Left lobe of liver (tissue), 2 donors: Measurements from ENCODE around the gene ABCB8. TPM values are rescaled to one million over a fixed set of nuclear protein-coding genes. Genes with fewer than 3 reads are reported as not detected.
A peak's percentile ranks its signal among the peaks of the same experiment; 100 is the strongest.
"Not testable (repeated sequence)": the region's sequence is repeated elsewhere in the genome, so short reads cannot be mapped to it uniquely, and the experiment has no call there.

ENCODE experiments used
- ATAC-seq: fragments of 200-7000 bp; cut with Tn5 transposase; one replicate; pipeline ENCODE4 v1.9.1; 2020; ENCODE audit warnings: mild to moderate bottlenecking, moderate library complexity
- DNase-seq: peaks from one replicate; pipeline ENCODE4 v3.0.0-alpha.2; 2020; ENCODE audit warnings: low spot score
- total RNA-seq: library from RNA; stranded (reverse); gene quantifications from one replicate; pipeline ENCODE4 v1.2.1, GENCODE V29; 2021
- donor health status: DM: no; HTN: no; CAD: no; lungs with moderate emphysema.
- donor health status: DM: no; HTN: yes; CAD: no.

The ABCB8 gene
- total RNA-seq, 1 donor from 2014 or later: 29.1 TPM

- ATAC-seq: no peak
- DNase-seq: no peak
These were observed 5.0 kb downstream of the ABCB8 start for GRCh38 chr7:151032936-151033863.

DNA sequence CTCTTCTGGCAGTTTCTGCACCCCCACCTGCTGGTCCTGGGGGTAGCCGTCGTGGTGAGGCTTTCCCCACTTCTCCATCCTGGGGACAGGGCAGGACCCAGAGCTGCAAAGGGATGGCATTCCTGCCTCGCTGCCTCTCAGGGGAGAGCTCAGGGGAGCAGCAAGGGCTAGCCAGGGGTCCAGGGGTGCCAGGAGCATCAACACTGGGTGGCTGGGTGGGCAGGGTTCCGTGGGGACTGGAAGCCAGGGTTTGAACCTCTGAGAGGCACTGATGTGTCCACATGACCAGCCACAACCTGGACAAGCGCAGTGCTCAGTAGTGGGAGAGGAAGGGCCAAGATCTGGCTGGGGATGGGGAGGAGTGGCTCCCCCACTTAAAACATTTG lies 5.6 kb downstream of the ABCB8 start:
- DNase-seq: no peak
- no peak for ATAC-seq

GRCh38 chr7:151034312-151035025 lies 6.2 kb downstream of the ABCB8 start:
- no peak for DNase-seq

GRCh38 chr7:151035026-151035717 lies 6.9 kb downstream of the ABCB8 start:
- DNase-seq: no peak
- ATAC-seq: no peak

More at GRCh38 chr7:151034312-151035025, 6.2 kb downstream of the ABCB8 start:
- ATAC-seq: no peak

- ATAC-seq (no peak), DNase-seq (no peak)
These were observed 7.7 kb downstream of the ABCB8 start for GRCh38 chr7:151035902-151036301.

GRCh38 chr7:151038951-151039849 lies 10.9 kb downstream of the ABCB8 start:
- DNase-seq (no peak), ATAC-seq (peak; percentile 56)

DNA sequence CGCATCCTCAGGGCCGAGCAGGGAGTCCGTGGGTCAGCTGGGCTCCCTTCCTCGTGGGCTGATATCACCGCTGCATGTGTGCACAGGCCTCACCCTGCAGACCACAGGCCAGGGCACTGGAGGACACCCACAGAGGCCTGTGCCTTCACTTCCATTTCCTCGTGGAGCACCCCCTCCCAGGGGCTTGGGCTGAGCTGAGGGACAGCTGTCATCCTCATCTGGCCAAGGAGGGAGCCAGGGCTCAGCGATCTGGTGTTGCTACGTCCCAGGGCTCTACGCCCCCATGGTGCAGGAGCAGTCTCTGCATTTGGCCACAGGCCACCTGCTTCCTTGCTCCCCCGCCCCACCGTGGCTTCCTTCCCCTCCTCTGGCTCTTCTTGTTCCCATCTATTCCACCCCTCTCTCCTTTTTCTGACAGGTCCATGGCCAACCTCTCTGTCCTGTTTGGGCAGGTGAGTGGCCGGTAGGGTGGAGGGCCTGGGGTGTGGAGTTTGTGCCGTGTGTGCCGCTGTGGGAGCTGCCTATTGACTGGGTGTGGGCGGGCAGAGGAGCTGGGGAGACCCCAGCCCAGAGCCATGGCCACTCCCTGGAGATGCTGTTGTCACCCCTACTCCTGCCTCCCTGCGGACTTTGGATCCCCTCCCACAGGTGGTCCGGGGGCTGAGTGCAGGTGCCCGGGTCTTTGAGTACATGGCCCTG lies 11.7 kb downstream of the ABCB8 start:
- DNase-seq: no peak
- peak; percentile 19 for ATAC-seq

- no peak for ATAC-seq
- no peak for DNase-seq
These were observed 12.5 kb downstream of the ABCB8 start for GRCh38 chr7:151040616-151041375.

DNA sequence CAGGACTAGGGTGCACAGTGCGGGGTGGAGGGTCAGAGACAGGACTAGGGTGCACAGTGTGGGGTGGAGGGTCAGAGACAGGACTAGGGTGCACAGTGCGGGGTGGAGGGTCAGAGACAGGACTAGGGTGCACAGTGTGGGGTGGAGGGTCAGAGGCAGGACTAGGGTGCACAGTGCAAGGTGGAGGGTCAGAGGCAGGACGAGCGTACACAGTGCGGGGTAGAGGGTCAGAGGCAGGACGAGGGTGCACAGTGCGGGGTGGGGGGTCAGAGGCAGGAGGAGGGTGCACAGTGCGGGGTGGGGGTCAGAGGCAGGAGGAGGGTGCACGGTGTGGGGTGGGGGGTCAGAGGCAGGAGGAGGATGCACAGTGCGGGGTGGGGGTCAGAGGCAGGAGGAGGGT lies 15.2 kb downstream of the ABCB8 start:
- ATAC-seq, DNase-seq: not testable (repeated sequence)

DNA sequence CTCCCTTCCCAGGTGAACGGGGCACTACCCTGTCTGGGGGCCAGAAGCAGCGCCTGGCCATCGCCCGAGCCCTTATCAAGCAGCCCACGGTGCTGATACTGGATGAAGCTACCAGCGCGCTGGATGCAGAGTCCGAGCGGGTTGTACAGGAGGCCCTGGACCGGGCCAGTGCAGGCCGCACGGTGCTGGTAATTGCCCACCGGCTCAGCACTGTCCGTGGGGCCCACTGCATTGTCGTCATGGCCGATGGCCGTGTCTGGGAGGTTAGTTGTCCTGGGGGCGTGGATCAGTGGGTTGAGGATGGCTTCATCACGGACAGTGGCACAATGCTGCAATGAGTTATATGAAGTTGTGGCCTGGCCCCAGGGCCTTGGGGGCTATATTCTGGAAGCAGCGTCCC lies 15.7 kb downstream of the ABCB8 start:
- DNase-seq: no peak
- no peak for ATAC-seq

DNA sequence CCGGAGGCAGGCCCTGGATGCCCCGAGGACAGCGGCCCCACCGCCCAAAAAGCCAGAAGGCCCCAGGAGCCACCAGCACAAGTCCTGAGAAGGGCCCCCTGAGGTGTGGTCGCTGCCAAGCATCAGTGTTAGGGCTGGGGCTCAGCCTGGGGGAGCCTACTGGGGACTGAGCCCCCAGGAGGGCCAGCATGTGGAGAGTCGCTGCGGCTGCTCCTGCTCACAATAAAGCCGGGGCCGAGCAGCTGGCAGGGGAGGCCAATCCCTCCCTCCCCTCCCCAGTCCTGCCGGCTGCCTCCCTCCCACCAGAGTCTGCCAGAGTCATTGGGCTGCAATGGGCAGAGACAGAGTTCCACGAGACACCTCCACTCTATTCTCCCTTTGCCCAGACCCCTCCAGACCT lies 17.0 kb downstream of the ABCB8 start:
- DNase-seq (no peak), ATAC-seq (no peak)

DNA sequence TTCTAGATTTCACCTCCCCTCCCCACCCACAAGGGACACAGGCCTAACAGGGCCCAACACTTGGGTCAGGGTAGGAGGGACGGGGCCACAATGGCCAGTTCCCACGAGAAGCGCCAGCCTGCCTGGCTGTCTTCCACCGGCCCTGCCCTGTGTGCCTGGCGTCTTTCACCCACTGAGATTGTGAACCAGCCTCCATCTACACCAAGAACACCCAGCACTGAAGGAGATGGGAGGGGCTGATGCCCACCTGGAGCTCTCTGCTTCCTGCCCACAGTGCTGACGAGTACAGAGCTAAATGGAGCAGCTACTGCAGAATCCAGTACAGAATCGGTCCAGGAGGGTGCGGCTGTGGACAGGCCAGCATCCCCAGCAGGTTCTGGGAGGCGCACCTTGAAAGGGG lies 17.7 kb downstream of the ABCB8 start:
- DNase-seq (no peak), ATAC-seq (no peak)

DNA sequence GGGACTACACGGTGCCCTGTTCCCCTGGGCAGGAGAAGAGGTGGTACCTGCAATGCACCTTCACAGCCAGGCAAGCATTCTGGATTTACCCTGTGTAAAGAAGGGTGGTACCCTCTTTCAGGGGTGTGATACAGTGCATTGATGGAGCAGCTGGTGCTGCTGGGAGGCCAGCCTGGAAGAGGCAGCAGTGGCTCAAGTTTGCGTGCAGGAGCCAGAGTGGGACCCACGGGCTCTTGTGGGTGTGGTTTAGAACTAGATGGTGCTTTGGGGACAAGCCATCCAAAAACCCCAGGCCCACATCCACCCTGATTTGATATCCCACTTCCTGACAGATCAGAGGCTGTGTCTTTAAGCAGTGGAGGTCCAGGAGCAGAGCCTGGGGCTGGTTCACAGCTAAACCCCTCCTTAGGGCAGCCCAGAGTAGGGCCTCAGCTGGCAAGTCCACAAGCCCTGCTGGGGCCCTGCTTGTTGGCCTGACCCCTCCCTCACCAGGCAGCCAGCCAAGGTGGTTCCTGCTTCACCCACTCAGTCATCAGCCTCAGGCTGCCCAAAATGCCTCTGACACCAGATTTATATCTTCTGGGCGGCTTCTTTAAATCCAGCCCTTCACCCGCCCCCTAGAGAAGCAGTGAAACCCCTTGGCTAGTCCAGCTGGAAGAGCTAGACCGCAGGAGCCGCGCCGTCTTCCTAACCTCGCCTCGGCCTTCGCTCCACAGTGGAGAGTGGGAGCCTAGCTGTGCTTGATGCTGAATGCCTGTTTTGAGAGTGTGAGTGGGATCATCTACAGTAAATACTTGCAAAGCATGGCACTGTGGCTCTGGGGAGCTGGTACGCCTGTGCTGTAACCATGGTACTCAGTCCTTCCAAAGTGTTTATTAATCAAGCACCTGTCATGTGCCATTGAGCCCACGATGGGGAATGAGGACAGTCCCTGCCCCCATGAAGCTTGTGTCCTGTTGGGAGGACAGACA lies 18.6 kb downstream of the ABCB8 start:
- ATAC-seq (no peak), DNase-seq (no peak)

DNA sequence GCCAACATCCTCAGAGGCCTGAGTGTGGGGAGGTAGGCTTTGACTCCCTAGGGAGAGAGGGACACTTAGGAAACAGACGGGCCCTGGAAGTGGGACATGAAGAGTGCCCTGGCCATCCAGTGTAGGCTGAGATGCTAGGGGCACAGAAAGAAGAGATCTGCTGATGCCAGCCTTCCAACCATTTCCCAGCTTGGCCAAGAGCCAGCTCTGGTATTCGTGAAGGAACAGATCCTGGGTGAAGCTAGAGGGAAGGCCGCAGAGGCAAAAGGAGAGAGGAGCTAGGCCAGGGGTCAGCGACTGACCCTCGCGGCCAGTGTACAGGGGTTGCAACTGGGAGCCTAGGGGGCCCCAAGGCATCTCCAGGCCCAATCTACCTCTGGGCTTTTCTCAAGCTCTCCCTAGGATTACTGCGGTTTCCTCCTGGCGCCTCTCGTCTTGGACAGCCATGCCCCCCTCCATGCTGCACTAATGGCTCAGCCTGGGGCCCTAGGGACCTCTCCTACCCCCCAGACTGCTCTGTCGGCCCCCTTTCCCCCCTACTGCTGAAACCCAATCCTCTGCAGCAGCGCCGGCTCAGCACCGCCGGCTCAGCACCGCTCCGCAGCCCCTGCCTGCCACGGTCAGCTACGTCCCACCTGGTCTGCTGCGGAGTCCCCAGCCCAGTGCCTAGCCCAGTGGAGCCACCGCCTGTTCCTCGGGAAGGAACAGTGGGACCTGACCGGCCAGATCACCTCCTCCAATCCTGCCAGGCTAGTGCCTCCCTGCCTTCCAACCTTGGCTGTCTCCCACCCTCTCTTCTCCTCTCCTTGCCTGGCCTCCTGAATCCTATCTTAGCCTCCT lies 19.9 kb downstream of the ABCB8 start, which contains the start of gene ASIC3:
Gene ASIC3 (plus strand): TSS at position 556 of the 840 bp plus-strand sequence. CDS start 355 bp downstream, outside the sequence.
- ATAC-seq: no peak
- DNase-seq: no peak

DNA sequence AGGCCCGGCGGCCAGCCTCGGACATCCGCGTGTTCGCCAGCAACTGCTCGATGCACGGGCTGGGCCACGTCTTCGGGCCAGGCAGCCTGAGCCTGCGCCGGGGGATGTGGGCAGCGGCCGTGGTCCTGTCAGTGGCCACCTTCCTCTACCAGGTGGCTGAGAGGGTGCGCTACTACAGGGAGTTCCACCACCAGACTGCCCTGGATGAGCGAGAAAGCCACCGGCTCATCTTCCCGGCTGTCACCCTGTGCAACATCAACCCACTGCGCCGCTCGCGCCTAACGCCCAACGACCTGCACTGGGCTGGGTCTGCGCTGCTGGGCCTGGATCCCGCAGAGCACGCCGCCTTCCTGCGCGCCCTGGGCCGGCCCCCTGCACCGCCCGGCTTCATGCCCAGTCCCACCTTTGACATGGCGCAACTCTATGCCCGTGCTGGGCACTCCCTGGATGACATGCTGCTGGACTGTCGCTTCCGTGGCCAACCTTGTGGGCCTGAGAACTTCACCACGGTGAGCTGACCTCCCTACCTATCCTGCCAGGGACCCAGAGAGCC lies 20.7 kb downstream of the ABCB8 start:
- DNase-seq: no peak
- no peak for ATAC-seq

DNA sequence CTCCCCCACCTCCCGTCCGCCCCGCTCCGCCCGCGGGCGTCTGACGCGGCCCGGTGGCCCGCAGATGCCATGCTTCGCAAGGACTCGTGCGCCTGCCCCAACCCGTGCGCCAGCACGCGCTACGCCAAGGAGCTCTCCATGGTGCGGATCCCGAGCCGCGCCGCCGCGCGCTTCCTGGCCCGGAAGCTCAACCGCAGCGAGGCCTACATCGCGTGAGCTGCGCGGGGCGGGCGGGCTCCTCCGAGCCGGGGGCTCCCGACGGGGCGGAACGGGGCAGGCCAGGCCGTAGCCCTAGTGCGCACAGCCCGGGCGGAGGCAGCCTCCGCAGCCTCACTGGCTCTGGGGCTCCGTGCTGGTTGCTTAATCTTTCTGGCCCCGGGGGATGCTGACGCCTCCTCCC lies 22.9 kb downstream of the ABCB8 start:
- ATAC-seq (peak; percentile 72), DNase-seq (no peak)

DNA sequence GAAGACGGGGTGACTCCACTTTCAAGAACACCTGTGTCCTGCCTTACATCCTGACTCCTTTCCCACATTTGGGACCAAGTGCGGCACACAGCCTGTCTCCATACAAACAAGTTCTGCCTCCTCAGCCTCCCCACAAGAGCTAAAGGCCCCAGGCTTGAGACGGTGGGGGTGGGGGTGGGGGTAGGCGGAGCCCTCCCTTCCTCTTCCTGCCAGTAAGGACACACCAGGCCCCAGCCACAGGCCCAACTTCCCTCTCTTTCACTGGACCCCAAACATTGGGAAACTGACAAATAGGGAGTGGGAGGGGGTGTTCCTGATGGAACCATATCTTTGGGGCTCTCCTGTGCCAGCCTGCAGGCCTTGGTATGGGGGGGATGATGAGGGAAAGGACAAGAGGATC lies 24.8 kb downstream of the ABCB8 start:
- DNase-seq (no peak), ATAC-seq (no peak)
